IPS DF 19.7 (cell line): ENCODE results near the gene TEX44.
"Not testable (repeated sequence)": the region's sequence is repeated elsewhere in the genome, so short reads cannot be mapped to it uniquely, and the experiment has no call there.

Source experiments
- DNase-seq: peaks from one replicate; pipeline ENCODE4 v3.0.0-alpha.2; 2013; ENCODE audit warnings: low read depth, low spot score

TEX44 gene

DNA sequence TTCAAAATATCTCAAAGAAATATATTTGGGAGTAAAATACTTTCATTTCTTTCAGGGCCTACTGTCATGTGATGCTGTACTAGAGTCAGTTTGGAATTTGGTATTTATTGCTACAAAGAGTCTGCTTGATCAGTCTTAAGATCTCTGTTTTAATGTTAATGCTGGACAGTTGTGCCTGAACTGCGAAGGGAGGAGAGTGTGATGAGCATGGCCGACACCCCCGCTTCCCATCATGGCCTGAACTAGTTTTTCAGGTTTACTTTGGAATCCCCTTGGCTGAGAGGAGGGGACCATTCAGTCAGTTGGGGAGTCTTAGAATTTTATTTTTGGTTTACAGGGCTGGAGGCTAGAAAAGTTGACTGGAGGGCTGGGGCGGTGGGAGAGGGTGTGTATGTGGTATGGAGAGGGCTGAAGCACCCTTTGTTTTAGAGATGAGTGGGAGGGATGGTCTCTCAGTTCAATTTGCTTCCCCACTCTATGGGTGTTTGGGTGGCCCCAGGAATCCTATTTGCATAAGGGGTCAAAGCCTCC lies 20.9 kb upstream of the TEX44 start:
- no peak for DNase-seq

DNA sequence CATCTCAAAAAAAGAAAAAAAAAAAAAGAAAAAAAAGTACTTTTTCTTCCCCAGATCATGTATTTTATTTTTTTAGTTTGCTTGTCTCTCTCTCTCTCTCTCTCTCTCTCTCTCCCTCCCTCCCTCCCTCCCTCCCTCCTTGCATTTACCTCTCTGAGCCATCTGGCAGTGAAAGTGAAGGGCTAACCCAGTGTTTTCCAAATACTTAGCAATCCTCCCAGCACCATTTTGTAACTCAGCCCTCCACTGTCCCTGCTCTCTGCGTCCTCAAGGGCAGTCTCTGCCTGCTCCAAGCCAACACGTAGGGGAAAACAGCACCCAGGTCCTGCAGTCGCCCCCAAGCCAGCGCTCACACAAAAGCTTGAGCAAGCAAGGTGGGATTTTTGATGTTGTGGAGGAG lies 19.6 kb upstream of the TEX44 start:
- no peak for DNase-seq

DNA sequence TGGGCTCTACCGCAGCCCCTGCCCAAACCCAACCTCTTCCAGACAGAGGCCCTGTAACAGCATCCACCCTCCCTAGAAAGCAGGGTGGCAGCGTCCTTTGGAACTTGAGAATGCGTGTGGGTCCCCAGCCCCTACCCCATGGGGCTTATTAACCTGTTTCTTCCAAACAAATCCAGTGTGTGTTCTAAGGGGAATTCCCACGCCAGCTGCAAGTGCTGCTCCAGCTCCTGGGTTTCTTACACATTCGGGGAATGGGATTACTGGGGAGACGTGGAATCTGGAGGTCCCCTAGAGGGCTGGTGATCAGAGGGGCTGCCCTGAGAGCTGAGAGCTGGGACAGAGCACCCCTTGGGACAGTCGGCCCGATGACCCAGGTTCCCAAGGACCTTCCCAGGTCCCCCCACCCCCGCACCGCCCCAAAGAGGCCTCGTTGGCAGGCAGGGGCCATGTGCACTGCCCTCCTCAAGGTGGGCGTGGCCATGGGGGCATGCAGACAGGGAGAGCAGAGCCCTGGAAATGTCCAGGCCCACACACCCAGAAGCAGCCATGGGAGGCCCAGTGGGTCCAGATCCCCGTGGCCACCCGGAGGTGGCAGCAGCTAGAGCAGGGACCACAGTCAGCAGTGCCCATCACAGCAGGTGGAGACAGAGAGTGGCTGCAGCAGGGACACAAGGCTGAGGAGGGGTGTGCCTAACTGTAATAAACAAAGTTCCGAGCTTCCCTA lies 18.8 kb upstream of the TEX44 start:
- no peak for DNase-seq

DNA sequence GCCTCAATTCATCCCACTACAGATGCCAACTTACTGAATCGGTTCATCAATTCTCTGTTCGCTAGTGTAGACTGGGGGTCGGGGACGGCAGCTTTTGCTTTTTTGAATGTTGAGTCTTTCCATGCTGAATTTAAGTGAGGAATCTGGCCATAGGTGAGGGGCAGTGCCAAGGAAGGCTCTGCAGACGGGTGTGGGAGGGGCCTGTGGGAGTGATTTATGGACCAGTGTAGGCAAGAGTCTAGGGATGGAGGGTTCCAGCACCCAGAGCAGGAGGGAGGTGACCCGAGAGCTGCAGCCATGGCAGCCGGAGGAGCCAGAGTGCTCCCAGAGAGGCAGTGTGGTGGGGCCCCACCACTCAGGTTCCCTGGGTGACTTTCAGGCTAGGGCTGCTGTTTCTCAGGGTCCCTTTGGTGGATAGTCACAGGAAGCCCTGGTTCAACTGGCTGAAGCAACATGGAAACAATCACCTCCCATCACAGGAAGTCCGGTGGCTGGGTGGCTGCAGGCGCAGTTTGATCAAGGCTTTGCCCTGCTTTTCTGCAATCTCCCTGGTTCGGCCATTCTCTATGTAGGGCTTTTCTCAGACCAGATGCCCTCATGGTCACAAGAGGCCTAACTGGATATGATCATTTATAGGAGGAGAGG lies 16.9 kb upstream of the TEX44 start:
- DNase-seq, result no peak

DNA sequence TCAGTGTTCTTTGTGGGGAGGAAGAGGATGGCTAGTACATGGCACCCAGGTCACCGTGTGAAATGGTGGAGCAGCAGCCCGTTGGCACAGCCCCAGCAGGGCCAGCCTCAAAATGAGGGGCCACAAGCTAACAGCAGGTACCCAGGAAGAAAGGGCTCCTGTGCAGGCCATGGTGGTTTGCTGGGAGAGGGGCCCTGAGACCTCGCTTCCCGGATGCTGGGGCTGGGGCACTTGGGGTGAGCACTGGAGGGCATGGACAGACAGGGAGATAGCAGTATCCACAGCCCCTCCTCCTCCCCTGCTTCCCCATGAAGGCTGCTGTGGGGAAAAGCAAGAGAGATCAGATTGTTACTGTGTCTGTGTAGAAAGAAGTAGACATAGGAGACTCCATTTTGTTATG lies 16.2 kb upstream of the TEX44 start:
- DNase-seq, result no peak

DNA sequence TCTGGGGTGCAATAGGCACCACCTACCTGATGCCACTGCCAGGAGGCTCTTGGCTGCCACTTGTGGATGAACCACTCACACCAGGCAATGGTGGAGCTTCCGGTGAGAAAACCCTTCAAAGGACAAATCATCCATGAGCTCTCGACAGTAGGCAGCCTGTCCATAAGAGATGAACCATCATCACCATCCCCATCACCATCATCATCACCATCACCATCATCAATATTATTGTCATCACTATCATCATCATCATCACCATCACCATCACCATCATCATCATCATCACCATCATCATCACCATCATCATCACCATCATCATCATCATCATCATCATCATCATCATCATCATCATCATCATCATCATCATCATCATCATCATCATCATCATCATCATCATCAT lies 14.0 kb upstream of the TEX44 start:
- DNase-seq, result not testable (repeated sequence)

DNA sequence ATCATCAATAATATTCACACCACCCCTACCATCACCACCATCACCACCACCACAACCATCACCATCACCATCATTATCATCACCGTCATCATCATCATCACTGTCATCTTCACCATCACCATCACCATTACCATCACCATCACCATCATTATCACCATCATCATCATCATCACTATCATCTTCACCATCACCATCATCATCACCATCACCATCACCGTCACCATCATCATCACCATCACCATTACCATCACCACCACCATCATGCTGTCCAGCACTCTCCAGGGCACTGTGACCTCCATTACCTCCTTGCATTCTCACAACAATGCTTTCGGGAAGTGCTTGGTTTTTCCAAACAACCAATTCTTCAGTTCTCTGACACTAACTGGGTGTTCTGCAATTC lies 13.1 kb upstream of the TEX44 start:
- DNase-seq, result no peak

DNA sequence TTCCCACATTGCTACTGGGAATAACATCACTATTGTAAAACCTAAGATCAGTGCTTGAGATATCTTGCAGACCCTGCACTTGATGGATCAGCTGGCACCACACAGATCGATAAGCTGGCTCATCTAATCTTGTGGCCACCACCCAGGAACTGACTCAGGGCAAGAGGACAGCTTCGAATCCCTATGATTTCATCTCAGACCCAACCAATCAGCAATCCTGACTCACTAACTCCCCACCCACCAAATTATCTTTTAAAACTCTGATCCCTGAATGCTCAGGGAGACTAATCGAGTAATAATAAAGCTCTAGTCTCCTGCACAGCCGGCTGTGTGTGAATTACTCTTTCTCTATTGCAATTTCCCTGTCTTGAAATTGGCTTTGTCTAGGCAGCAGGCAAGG lies 11.3 kb upstream of the TEX44 start:
- DNase-seq, result no peak

DNA sequence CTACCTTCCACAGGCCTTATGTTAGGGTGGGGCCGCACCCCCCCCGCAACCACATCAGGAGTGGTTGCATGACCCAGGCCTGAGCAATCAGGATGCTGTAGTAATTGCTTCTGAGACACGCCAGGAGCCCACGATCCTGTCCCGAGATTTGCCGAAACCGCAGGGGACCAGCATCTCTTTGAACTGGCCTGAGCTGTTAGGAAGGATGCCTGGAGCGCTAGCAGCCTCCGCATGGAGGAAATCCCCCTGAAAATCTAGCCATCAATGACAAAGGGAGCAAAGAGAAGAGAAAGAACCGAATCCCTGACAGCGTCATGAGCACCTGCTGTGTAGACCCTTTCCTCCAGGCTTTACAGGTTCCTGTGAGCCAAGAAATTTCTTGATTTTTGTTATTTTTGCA lies 8.7 kb upstream of the TEX44 start:
- no peak for DNase-seq

DNA sequence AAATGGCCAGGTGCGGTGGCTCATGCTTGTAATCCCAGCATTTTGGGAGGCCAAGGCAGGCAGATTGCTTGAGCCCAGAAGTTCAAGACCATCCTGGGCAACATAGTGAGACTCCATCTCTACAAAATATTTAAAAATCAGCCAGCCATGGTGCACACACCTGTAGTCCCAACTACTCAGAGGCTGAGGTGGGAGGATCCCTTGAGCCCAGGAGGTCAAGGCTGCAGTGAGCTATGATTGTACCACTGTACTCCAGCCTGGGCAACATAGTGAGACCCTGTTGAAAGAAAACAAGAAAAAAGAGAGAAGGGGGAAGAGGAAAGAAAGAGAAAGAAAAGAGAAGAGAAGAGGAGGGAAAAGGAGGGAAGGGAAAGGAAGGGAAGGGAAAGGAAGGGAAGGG lies 4.9 kb upstream of the TEX44 start:
- DNase-seq, result not testable (repeated sequence)

DNA sequence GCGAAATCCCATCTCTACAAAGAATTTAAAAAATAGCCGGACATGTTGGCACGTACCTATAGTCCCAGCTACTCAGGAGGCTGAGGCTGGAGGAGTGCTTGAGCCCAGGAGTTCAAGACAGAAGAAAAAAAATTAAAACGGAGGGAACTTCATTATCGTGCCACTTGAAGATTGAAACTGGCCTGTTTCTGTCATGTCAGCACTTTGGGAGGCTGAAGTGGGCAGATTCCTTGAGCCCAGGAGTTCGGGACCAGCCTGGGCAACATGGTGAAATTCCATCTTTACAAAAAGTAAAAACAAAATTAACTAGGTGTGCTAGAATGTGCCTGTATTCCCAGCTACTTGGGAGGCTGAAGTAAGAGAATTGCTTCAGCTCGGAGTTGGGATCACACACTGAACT lies 3.0 kb upstream of the TEX44 start:
- no peak for DNase-seq

DNA sequence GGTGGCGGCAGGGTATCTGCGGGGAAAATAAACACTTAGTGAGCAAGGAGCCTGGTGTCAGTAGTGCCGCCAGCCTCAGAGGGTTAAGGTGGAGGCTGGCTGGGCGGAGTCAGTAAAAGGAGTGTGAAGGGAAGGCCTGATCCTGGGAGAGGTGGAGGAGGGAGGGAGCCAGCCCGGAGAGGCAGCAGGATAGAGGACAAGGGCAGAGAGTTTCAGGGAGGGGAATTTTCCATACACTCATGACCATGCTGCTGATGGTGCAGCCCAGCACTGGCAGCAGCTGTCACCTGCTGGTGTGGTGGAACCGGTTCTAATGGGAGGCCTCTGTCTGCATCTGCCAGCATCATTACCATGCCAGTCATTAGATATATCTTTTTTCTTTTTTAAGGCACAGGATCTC lies 2.0 kb upstream of the TEX44 start:
- no peak for DNase-seq

DNA sequence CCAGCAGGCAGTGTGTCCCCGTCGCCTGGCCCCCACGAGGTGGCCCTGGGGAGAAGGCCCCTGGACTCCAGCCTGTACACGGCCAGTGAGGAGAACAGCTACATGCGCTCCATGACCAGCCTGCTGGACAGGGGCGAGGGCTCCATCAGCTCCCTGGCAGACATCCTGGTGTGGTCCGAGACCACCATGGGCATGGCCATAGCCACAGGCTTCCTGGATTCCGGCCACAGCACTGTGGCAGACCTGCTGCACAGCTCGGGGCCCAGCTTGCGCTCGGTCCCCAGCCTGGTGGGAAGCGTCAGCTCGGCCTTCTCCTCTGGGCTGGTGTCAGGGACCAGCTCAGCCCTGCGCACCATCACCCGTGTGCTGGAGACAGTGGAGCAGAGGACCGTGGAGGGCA lies 1.0 kb downstream of the TEX44 start:
- no peak for DNase-seq

DNA sequence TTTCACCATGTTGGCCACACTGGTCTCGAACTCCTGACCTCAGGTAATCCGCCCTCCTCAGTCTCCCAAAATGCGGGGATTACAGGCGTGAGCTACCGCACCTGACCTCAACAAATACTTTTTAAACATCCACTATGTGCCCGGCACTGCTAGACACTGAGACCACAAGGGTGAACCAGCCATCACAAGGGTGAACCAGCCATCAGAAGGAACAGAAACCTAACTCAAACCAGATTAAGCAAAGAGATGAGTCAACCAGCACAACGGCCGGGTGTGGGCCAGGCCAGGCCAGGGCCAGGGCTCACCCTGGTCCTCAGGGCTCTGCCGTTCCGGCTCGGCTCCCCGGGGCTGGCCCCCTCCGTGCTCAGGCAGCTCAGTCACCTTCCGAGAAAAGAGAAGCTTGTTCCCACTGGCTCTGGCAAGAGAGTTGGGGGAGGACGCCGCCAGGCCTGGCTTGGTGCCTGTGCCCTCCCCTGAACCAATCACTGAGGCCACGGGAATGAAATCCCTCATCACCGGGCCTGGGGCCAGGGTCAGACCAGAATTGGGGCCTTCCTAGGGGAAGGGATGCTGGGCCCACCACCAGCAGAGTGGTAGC lies 4.4 kb downstream of the TEX44 start:
- DNase-seq, result no peak

DNA sequence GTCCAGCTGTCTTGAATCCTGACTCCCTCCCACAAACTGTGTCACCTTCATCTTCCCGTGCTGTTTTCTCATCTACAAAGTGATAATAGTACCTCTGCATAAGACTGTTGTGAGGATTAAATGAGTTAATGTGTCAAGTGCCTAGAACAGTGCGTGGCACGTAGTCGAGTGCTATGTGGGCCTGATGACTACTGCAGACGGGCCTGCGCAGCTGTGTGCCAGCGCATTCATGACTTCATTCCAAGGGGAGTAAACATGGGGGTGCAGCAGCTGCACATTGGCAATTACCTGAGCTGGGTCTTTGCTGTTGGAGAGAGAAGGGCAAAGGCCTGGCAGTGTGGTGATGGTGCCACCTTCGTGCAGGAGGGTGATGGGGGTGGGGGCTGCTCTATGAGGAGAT lies 5.0 kb downstream of the TEX44 start:
- DNase-seq, result no peak

DNA sequence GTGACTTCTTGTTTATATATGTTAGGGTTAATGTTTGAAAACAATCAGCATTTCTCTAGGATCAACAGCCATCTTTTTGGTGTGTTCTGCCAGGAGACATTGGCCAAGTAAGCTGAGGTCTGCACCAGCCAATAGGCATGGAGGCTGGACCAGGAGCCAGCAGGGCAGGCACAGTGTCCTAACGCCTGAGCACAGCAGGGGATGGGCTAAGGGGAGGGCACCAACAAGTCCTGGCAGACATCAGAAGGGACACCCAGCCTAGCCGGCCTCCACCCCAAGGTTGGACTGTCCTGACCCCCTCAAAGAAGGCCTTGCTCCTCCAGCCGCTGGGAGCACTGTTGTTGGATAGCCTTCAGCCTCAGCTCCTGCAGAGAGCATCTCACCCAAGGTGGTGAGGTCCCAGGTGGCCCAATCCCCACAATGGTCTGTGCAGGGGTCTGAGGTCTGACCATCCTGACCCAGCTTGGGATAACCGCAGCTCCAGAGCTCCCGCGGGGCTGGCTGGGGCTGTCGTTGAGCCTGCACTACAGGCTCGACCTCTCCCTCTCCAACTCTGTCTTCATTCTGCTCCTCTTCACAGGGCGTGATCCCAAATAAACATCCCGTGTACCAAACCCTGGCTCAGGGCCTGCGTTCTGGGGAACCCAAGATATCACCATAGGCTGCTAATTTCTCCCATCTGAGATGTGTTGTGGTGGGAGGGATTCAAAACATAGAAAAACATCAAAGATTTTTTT lies 8.1 kb downstream of the TEX44 start:
- no peak for DNase-seq

DNA sequence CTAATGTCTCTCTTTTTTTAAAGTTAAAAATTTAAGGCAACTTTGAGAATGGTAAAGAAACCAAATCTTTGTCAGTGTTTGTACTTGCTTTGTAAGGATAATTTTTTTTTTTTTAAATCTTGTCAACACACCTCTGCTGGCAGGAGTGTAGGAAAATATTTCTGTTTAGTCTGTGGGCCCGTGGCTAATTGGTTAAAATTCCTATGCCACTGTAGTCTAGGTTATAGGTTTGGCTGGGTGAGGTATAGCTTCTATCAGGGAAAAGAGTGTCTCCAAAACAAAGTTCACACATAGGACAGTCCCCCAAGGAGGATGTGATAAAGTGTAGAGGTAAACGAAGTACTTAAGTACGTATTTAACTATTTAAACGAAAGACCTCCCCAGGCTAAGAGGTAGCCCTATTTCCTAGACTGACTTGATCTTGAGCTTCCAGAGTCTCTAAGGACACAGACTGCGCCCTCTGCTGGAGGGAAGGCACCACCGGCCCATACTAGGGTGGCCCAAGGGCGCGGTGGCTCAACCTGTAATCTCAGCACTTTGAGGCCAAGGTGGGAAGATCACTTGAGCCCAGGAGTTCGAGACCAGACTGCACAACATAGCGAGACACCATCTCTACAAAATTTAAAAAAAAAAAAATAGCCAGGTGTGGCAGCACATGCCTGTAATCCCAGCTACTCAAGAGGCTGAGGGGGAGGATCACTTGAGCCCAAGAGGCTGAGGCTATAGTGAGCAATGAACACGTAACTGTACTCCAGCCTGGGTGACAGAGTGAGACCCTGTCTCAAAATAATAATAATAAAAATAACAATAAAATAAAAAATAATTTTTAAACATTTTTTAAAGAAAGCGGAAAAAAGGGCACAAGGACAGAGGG lies 8.9 kb downstream of the TEX44 start:
- DNase-seq, result no peak

DNA sequence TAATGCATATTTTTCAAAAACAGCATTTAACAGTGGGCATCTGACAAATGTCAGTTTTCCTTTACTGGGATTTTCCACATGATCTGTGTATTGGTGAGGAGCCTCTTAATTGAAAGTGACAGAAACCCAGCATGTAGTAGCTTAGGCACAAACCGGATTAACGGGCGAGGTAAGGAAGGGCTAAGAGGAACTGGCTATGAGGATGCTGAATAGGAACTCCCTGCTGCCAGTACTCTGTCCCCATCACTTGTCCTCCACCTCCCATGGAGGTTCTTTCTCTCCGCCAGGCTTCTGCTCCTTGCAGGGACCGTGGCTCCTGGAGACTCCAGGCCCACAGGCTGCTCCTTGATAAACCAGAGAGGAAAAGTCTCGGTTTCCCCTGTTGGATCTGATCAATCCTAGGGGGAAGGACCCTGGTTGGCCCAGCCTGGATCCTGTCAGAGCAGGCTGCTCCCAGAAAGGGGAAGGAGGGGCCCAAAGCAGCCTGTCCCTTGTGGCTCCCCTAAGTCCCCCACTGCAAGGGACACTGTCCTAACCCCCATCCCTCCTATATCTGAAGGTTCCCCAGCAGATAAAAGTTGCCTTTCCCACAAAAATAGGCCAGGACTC lies 10.3 kb downstream of the TEX44 start:
- DNase-seq, result no peak

DNA sequence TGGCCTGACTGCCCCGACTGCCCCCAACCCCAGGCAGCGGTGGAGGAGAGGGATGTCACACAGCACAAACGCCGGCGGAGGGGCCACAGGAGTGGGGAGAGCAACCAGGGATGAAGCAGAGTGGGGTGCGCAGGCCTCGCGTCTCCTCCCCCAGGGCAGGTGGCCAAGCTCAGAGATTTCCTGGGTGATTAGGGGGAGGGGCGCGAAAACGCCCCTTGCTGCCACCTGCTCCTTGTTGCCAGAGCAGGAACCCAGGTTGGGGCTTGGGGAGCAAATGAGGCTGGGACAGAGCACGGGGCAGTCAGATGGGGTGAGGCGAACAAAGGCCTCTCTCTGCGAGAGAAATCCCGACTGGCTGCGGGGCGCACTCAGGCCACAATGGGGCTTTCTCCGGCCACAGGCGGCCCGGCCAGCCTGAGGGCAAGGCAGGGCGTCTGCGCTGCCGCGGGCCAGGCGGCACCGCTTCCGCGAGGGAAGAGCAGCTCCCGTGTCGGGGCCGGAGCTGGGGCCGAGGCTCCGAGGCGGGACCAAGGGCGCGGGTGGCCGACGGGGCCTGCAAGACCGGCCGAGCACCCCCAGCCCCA lies 11.5 kb downstream of the TEX44 start:
- no peak for DNase-seq
